ENCODE measurements around the gene COMMD8. TPM values are rescaled to one million over a fixed set of nuclear protein-coding genes. Genes with fewer than 3 reads are reported as not detected.

COMMD8 gene
- total and polyA plus RNA-seq, 11 donors, result 4.6 to 27.9 (median 18.4) TPM

DNA sequence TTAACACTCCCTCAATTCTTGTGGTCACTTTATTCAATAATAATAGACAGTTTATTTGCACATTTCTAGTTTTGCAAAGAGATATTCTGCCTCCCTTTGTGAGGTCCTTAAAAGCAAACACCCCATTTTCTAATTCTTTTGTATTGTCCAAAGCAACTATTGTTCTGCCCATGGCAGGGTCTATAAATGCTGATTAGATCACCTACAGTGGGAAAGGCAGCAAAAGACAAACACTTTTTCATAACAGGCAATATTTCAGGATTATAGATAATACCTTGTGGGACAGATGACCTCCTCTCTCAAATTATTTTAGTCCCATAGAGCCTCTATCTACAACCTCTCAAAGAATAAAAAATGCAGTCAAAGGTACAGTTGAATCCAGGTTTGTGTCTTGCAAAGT, 28.6 kb downstream of the COMMD8 start:
- H3K9me3 ChIP-seq, result no peaks in the 10 kb centered on the region
- DNase-seq (no peak), ATAC-seq (no peak)
- no peak overlapping the region for H3K4me3 ChIP-seq
- no peak overlapping the region for H3K27ac ChIP-seq
- TF ChIP-seq, protein P1, sequence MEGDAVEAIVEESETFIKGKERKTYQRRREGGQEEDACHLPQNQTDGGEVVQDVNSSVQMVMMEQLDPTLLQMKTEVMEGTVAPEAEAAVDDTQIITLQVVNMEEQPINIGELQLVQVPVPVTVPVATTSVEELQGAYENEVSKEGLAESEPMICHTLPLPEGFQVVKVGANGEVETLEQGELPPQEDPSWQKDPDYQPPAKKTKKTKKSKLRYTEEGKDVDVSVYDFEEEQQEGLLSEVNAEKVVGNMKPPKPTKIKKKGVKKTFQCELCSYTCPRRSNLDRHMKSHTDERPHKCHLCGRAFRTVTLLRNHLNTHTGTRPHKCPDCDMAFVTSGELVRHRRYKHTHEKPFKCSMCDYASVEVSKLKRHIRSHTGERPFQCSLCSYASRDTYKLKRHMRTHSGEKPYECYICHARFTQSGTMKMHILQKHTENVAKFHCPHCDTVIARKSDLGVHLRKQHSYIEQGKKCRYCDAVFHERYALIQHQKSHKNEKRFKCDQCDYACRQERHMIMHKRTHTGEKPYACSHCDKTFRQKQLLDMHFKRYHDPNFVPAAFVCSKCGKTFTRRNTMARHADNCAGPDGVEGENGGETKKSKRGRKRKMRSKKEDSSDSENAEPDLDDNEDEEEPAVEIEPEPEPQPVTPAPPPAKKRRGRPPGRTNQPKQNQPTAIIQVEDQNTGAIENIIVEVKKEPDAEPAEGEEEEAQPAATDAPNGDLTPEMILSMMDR (IDR thresholded peaks at IDR 0.05), result no peak
- no peak for TF ChIP-seq POLR2A (IDR thresholded peaks at IDR 0.05)
- no peaks in the 10 kb centered on the region for H3K4me1 ChIP-seq
- intact Hi-C loops (cut with DNase I), result no loop called here
- H3K27me3 ChIP-seq, result no peaks in the 10 kb centered on the region
- no peaks in the 10 kb centered on the region for H3K36me3 ChIP-seq

DNA sequence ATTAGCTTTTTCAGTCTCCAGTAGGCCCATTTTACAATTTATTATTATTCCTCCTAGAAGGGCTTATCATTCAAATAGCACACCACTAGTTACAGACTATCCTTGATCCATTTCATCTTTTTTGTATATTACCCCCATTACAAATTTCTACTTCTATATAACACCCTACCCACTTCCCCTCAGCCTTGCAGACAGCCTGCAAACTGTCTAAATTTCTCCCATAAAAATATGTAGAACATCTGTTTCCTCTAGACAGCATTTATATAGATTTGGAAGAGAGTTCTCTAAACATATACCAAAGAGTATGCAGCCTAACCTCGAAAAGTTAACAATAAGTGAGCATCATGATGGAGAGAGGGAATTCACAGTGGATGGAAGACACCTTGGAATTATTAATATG, 30.8 kb downstream of the COMMD8 start:
- no peaks in the 10 kb centered on the region for H3K27me3 ChIP-seq
- TF ChIP-seq, protein P1 (IDR thresholded peaks at IDR 0.05), result no peak
- no peak for TF ChIP-seq POLR2A (IDR thresholded peaks at IDR 0.05)
- no peaks in the 10 kb centered on the region for H3K9me3 ChIP-seq
- ATAC-seq, result no peak
- H3K27ac ChIP-seq, result no peak overlapping the region
- intact Hi-C loops (cut with DNase I), result no loop called here
- H3K36me3 ChIP-seq, result no peaks in the 10 kb centered on the region
- no peak overlapping the region for H3K4me3 ChIP-seq
- 69 to 77% (median 73%) methylated on average over 1 of the region's 1 CpG for WGBS, 4 donors
- no peak for DNase-seq
- H3K4me1 ChIP-seq, result no peaks in the 10 kb centered on the region

DNA sequence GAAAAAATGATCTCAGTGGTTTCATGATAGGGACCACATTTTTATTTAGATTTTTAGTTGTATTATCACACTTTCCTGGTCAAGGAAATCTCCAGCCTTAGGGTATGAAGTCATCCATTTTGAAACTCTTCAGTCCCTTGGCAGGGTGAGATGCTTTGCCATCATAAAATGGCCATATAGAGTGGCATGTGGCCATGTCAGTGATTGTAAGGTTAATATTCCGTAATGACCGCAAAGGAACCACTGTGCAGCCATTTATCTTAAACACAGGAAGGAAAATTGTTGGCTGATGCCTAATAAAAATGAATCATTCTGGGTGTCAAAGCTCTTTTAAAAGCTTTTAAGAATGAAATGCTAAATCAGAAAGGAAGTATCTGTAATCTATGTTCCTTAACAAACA, 35.6 kb downstream of the COMMD8 start:
- no peaks in the 10 kb centered on the region for H3K36me3 ChIP-seq
- no peak for ATAC-seq
- H3K4me1 ChIP-seq, result no peaks in the 10 kb centered on the region
- TF ChIP-seq, protein P1 (IDR thresholded peaks at IDR 0.05), result no peak
- TF ChIP-seq POLR2A (IDR thresholded peaks at IDR 0.05), result no peak
- no peak overlapping the region for H3K4me3 ChIP-seq
- 64 to 68% (median 66%) methylated on average over 2 of the region's 2 CpGs for WGBS, 4 donors
- no peaks in the 10 kb centered on the region for H3K9me3 ChIP-seq
- intact Hi-C loops (cut with DNase I), result no loop called here
- no peaks in the 10 kb centered on the region for H3K27me3 ChIP-seq
- no peak for DNase-seq
- no peak overlapping the region for H3K27ac ChIP-seq

DNA sequence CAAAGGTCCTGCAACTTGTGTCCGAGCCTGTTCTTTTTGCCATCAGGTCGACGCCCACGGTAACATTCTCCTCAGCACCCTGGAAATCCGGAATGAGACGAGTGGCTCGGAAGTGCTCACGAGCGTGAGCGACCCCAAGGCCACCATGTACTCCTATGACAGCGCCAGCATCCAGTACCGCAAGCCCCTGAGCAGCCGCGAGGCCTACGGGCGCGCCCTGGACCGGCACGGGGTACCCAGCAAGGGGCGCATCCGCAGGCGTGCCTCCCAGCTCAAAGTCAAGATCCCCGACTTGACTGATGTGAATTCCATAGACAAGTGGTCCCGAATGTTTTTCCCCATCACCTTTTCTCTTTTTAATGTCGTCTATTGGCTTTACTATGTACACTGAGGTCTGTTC, 37.9 kb downstream of the COMMD8 start:
- no peak overlapping the region for H3K4me3 ChIP-seq
- no peaks in the 10 kb centered on the region for H3K27me3 ChIP-seq
- H3K36me3 ChIP-seq, result no peaks in the 10 kb centered on the region
- 92 to 94% (median 92%) methylated on average over 25 of the region's 25 CpGs for WGBS, 4 donors
- H3K27ac ChIP-seq, result no peak overlapping the region
- H3K9me3 ChIP-seq, result no peaks in the 10 kb centered on the region
- intact Hi-C loops (cut with DNase I), result no loop called here
- ATAC-seq (no peak), DNase-seq (peak in 1 of 5 donors; percentile 58)
- H3K4me1 ChIP-seq, result no peaks in the 10 kb centered on the region
- TF ChIP-seq, protein P1 (IDR thresholded peaks at IDR 0.05), result no peak
- no peak for TF ChIP-seq POLR2A (IDR thresholded peaks at IDR 0.05)

Data from heart left ventricle (tissue), 16 donors.